SK-N-SH treated with all-trans-retinoic acid at 6 μM for 48 hours (cell line): ENCODE measurements around the gene SDHB.

Source experiments
- ATAC-seq: fragments of 200-7000 bp; cut with Tn5 transposase; 3 replicates; pipeline ENCODE4 v1.9.1; 2020; ENCODE audit warnings: mild to moderate bottlenecking, moderate library complexity
- ARNTL ChIP-seq: fragments of 450-650 bp; formaldehyde crosslinking; IDR thresholded peaks from 2 replicates; pipeline ENCODE4 v1.5.0; 2020; ENCODE audit warnings: low read depth, mild to moderate bottlenecking, moderate library complexity, borderline replicate concordance
- BACH2 ChIP-seq: fragments of 250-450 bp; sonication (Bioruptor Pico); IDR thresholded peaks from 2 replicates; pipeline ENCODE4 v1.9.0; 2021; ENCODE audit warnings: mild to moderate bottlenecking, borderline replicate concordance
- CSDC2 ChIP-seq: fragments of 250-450 bp; sonication (Bioruptor Pico); IDR thresholded peaks from 2 replicates; pipeline ENCODE4 v1.5.0; 2020; ENCODE audit warnings: mild to moderate bottlenecking, moderate library complexity
- ESRRG ChIP-seq: fragments of 250-450 bp; sonication (Bioruptor Pico); IDR thresholded peaks from 2 replicates; pipeline ENCODE4 v1.6.1; 2021; ENCODE audit warnings: mild to moderate bottlenecking
- GLIS3 ChIP-seq: fragments of 250-450 bp; sonication (Bioruptor Pico); IDR thresholded peaks from 2 replicates; pipeline ENCODE4 v1.5.0; 2020; ENCODE audit warnings: mild to moderate bottlenecking, moderate library complexity
- ISL1 ChIP-seq: fragments of 250-450 bp; sonication (Bioruptor Pico); IDR thresholded peaks from 2 replicates; pipeline ENCODE4 v2.1.2; 2022; ENCODE audit warnings: mild to moderate bottlenecking, moderate library complexity
- OSR1 ChIP-seq: fragments of 250-450 bp; sonication (Bioruptor Pico); IDR thresholded peaks from 2 replicates; pipeline ENCODE4 v1.8.0; 2022; ENCODE audit warnings: moderate library complexity, mild to moderate bottlenecking, inconsistent platforms
- PPARA ChIP-seq: fragments of 250-450 bp; sonication (Bioruptor Pico); IDR thresholded peaks from 2 replicates; pipeline ENCODE4 v1.5.0; 2020; ENCODE audit warnings: mild to moderate bottlenecking, borderline replicate concordance
- RARB ChIP-seq: fragments of 250-450 bp; sonication (Bioruptor Pico); IDR thresholded peaks from 2 replicates; pipeline ENCODE4 v1.8.0; 2021; ENCODE audit warnings: mild to moderate bottlenecking, moderate library complexity
- SNAI2 ChIP-seq: fragments of 250-450 bp; sonication (Bioruptor Pico); IDR thresholded peaks from 2 replicates; pipeline ENCODE4 v1.5.0; 2020; ENCODE audit warnings: mild to moderate bottlenecking, moderate library complexity
- TCF4 ChIP-seq: fragments of 250-450 bp; sonication (Bioruptor Pico); IDR thresholded peaks from 2 replicates; pipeline ENCODE4 v1.8.0; 2021; ENCODE audit warnings: mild to moderate bottlenecking, moderate library complexity, borderline replicate concordance
- TOX ChIP-seq: fragments of 250-450 bp; sonication (Bioruptor Pico); IDR thresholded peaks from 2 replicates; pipeline ENCODE4 v1.8.0; 2021; ENCODE audit warnings: mild to moderate bottlenecking, moderate library complexity, borderline replicate concordance
- ZC3H10 ChIP-seq: fragments of 250-450 bp; sonication (Bioruptor Pico); IDR thresholded peaks from 2 replicates; pipeline ENCODE4 v1.5.1; 2021; ENCODE audit warnings: mild to moderate bottlenecking, moderate library complexity
- ZFP30 ChIP-seq: fragments of 450-650 bp; formaldehyde crosslinking; IDR thresholded peaks from 2 replicates; pipeline ENCODE4 v1.5.0; 2022; ENCODE audit warnings: mild to moderate bottlenecking, moderate library complexity
- ZNF565 ChIP-seq: fragments of 450-650 bp; formaldehyde crosslinking; conservative IDR thresholded peaks from 2 replicates; pipeline ENCODE4 v1.5.0; 2020; ENCODE audit warnings: low read depth, mild to moderate bottlenecking, moderate library complexity
- ZNF70 ChIP-seq: fragments of 450-650 bp; formaldehyde crosslinking; IDR thresholded peaks from 2 replicates; pipeline ENCODE4 v1.5.0; 2020; ENCODE audit warnings: mild to moderate bottlenecking, moderate library complexity
- ZNF8 ChIP-seq: fragments of 450-650 bp; formaldehyde crosslinking; IDR thresholded peaks from 2 replicates; pipeline ENCODE4 v1.5.0; 2020; ENCODE audit warnings: mild to moderate bottlenecking, moderate library complexity
- TF ChIP-seq, protein P1 (sequence below): fragments of 250-450 bp; sonication (Bioruptor Pico); IDR thresholded peaks from 2 replicates; pipeline ENCODE4 v1.5.1; 2021; ENCODE audit warnings: mild to moderate bottlenecking, moderate library complexity
- TF ChIP-seq, protein P2 (sequence below): fragments of 250-450 bp; sonication (Bioruptor Pico); IDR thresholded peaks from 2 replicates; pipeline ENCODE4 v1.5.1; 2020; ENCODE audit warnings: low read depth, mild to moderate bottlenecking, moderate library complexity
- TF ChIP-seq, protein P3 (sequence below): fragments of 250-450 bp; sonication (Bioruptor Pico); IDR thresholded peaks from 2 replicates; pipeline ENCODE4 v1.8.0; 2021; ENCODE audit warnings: low read depth, mild to moderate bottlenecking, moderate library complexity, borderline replicate concordance
- TF ChIP-seq, protein P4 (sequence below): fragments of 250-450 bp; sonication (Bioruptor Pico); IDR thresholded peaks from 2 replicates; pipeline ENCODE4 v1.5.0; 2020; ENCODE audit warnings: mild to moderate bottlenecking, moderate library complexity

The SDHB gene

GRCh38 chr1:17084787-17085186, 31.0 kb upstream of the SDHB start:
- no peak for ATAC-seq
- TF ChIP-seq TOX (CRISPR knock-in tag) (no peak), ZNF8 (CRISPR knock-in tag) (no peak), GLIS3 (CRISPR knock-in tag) (no peak)

GRCh38 chr1:17082761-17083160, 28.9 kb upstream of the SDHB start:
- TF ChIP-seq TOX (CRISPR knock-in tag) (no peak), ZNF565 (no peak), TCF4 (CRISPR knock-in tag) (no peak), ZFP30 (CRISPR knock-in tag) (no peak), CSDC2 (CRISPR knock-in tag) (no peak), ARNTL (CRISPR knock-in tag) (no peak), BACH2 (CRISPR knock-in tag) (no peak), ZNF70 (no peak), SNAI2 (CRISPR knock-in tag) (no peak), OSR1 (CRISPR knock-in tag) (no peak), RARB (CRISPR knock-in tag) (no peak), PPARA (CRISPR knock-in tag) (no peak), ESRRG (CRISPR knock-in tag) (no peak), ZNF8 (CRISPR knock-in tag) (no peak), ISL1 (CRISPR knock-in tag) (no peak)
- TF ChIP-seq, protein P1, sequence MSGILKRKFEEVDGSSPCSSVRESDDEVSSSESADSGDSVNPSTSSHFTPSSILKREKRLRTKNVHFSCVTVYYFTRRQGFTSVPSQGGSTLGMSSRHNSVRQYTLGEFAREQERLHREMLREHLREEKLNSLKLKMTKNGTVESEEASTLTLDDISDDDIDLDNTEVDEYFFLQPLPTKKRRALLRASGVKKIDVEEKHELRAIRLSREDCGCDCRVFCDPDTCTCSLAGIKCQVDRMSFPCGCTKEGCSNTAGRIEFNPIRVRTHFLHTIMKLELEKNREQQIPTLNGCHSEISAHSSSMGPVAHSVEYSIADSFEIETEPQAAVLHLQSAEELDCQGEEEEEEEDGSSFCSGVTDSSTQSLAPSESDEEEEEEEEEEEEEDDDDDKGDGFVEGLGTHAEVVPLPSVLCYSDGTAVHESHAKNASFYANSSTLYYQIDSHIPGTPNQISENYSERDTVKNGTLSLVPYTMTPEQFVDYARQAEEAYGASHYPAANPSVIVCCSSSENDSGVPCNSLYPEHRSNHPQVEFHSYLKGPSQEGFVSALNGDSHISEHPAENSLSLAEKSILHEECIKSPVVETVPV, result no peak
- TF ChIP-seq, protein P2, sequence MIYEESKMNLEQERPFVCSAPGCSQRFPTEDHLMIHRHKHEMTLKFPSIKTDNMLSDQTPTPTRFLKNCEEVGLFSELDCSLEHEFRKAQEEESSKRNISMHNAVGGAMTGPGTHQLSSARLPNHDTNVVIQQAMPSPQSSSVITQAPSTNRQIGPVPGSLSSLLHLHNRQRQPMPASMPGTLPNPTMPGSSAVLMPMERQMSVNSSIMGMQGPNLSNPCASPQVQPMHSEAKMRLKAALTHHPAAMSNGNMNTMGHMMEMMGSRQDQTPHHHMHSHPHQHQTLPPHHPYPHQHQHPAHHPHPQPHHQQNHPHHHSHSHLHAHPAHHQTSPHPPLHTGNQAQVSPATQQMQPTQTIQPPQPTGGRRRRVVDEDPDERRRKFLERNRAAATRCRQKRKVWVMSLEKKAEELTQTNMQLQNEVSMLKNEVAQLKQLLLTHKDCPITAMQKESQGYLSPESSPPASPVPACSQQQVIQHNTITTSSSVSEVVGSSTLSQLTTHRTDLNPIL (CRISPR knock-in tag), result no peak
- TF ChIP-seq, protein P3, sequence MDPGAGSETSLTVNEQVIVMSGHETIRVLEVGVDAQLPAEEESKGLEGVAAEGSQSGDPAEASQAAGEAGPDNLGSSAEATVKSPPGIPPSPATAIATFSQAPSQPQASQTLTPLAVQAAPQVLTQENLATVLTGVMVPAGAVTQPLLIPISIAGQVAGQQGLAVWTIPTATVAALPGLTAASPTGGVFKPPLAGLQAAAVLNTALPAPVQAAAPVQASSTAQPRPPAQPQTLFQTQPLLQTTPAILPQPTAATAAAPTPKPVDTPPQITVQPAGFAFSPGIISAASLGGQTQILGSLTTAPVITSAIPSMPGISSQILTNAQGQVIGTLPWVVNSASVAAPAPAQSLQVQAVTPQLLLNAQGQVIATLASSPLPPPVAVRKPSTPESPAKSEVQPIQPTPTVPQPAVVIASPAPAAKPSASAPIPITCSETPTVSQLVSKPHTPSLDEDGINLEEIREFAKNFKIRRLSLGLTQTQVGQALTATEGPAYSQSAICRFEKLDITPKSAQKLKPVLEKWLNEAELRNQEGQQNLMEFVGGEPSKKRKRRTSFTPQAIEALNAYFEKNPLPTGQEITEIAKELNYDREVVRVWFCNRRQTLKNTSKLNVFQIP, result no peak
- TF ChIP-seq, protein P4, sequence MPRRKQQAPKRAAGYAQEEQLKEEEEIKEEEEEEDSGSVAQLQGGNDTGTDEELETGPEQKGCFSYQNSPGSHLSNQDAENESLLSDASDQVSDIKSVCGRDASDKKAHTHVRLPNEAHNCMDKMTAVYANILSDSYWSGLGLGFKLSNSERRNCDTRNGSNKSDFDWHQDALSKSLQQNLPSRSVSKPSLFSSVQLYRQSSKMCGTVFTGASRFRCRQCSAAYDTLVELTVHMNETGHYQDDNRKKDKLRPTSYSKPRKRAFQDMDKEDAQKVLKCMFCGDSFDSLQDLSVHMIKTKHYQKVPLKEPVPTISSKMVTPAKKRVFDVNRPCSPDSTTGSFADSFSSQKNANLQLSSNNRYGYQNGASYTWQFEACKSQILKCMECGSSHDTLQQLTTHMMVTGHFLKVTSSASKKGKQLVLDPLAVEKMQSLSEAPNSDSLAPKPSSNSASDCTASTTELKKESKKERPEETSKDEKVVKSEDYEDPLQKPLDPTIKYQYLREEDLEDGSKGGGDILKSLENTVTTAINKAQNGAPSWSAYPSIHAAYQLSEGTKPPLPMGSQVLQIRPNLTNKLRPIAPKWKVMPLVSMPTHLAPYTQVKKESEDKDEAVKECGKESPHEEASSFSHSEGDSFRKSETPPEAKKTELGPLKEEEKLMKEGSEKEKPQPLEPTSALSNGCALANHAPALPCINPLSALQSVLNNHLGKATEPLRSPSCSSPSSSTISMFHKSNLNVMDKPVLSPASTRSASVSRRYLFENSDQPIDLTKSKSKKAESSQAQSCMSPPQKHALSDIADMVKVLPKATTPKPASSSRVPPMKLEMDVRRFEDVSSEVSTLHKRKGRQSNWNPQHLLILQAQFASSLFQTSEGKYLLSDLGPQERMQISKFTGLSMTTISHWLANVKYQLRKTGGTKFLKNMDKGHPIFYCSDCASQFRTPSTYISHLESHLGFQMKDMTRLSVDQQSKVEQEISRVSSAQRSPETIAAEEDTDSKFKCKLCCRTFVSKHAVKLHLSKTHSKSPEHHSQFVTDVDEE (CRISPR knock-in tag), result no peak

DNA sequence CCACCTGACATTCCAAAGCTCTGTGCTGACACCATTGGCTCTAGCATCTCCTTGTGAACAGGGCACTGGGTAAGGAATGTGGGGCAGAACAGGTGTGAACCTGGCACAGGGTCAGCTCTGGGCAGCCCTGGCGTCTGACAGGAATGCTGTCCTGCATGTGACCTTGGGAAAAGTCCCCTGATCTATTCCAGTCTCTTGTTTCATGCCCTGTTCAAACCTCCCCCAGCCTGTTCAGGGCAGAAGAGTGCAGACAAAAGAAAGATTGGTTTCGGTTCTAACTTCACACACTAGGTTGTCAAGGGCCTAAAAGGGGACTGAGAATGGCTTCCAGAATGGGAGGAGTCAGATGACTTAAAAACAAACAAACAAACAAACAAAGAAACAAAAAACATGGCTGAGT, 27.6 kb upstream of the SDHB start:
- TF ChIP-seq ZNF565 (no peak), ZFP30 (CRISPR knock-in tag) (no peak), GLIS3 (CRISPR knock-in tag) (no peak), BACH2 (CRISPR knock-in tag) (no peak), CSDC2 (CRISPR knock-in tag) (no peak), ZNF8 (CRISPR knock-in tag) (no peak), ZC3H10 (CRISPR knock-in tag) (no peak), ARNTL (CRISPR knock-in tag) (no peak), ESRRG (CRISPR knock-in tag) (no peak), RARB (CRISPR knock-in tag) (no peak)
- TF ChIP-seq, protein P2 (CRISPR knock-in tag), result no peak
- TF ChIP-seq, protein P4 (CRISPR knock-in tag), result no peak
- ATAC-seq, result no peak

More at GRCh38 chr1:17082761-17083160, 28.9 kb upstream of the SDHB start:
- ATAC-seq, result no peak
